NCI-H82 treated with DMSO at 0.1 percent for 48 hours (cell line): ENCODE measurements around the gene SUPT20H.

Experiments
- DNase-seq: peaks from one replicate; lab custom pipeline; 2025; ENCODE audit not compliant: unreplicated experiment; lab: John Stamatoyannopoulos, UW

The SUPT20H gene

DNA sequence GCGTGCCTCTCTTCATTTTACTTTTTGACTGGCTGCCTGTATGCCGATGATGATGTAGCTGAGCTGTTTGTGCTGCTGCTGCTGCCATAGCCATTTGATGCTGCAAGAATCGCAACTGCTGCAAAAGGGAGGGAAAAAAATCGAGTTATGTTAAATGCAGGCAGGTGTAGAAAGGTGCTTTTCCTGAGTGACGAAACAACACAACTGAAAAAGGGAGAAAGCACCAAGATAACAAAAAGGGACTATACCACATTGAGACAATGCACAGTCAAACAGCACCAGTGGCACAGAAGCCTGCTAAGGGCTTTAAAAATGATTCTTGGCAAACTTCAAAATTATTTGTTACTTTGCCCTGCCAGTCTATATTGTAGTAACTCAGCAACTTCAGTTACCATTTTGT lies 49.8 kb downstream of the SUPT20H start:
- no peak for DNase-seq

DNA sequence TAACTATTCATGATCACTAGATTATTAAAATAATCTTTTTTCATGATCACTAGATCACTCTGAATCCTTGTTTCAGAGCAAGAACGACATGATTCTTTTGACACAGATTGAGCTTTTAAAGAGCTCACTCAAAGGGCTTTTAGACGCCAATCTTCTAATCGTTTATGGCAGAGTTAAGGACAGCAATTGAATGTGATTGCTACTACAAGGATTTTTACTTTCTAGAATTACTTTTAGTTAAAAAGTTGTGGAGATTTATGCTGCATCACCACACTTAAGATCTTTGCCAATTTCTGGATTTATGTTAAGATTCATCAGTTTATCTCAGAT lies 57.6 kb downstream of the SUPT20H start:
- DNase-seq = no peak

DNA sequence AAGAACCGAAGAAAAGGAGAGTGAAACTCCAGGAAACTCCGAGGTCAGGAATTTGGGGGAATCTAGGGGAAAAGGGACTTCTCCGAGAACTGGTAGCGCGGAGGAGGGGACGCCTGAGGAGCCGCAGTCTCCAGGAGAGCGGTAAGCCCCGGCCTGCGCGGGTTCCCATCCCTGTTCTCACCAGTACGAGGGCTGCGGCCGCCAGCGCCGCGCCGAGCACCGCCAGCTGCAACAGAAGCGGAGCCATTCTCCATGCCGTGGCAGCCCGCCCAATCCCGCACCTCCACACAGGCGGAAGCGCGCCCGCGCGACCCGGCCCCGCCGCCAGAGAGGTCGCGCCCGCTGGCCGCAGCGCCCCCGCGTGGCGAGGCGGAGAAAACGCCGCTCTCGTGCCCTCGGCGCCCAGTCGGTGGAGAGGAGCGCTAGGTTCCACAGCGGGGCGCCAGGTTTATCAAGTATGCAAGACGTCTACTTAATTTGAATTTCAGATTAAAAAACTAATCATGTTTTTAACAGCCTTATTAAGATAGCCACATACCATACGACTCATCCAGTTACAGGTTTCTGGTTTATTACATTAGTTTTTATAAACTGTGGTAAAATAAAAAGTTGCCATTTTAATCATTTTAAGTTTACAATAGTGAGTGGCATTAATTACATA lies 60.3 kb downstream of the SUPT20H start, which contains the start of gene ALG5:
Gene ALG5, minus strand, starts transcription at position 287 of the 661 bp plus-strand sequence. Its CDS starts 40 bp downstream, at position 247.
- DNase-seq = peak; percentile 90

DNA sequence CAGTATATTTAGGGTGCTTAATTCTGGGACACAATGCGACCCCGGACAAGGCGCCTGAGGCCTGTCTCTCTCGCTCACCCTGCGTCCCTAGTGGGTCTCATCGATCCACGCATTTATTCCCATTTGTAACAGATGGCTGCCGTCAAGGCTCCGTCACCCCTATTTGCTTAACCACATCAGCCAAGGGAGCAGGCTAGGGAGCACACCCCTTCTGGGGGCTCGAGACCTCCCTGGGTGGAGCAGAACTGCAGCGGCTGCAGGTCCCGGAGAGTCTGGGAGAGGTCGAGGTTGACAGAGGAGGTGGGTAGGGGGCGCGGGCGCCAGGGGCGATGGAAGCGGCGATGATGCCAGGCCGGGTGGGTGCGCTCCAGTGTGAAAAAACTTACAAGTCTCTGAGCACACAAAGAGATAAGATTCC lies 60.9 kb downstream of the SUPT20H start:
- DNase-seq = no peak

DNA sequence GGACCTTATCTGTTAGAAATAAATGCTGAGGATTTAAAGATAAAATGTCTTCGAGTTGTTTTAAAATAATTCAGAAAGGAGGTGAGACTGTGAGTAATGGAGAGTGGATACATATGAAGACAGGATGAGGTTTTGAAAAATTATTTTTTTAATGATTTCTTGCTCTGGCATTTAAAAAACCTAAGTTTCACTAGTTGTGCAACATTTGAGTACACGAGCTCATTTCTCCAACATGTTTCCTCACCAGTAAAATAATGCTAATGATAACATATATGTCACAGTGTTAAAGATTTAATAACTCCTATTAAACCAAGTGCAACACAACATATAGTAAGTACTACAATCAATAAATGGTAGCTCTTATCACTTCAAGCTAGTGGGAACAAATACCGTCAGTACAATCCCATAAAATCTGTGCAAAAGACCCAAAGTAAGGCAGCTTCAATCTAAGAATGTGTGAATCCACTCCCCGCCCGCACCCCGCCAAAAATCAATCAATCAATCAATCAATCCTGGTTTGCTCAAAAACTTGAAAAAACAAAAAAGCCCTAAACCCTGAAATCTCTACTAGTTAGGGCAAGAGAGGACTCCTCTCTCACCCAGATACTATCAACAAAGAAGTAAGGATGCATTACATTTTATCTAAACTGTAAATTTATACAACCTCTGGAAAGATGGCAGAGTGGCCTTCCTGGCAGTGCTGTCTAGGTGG lies 61.6 kb downstream of the SUPT20H start:
- DNase-seq = no peak

DNA sequence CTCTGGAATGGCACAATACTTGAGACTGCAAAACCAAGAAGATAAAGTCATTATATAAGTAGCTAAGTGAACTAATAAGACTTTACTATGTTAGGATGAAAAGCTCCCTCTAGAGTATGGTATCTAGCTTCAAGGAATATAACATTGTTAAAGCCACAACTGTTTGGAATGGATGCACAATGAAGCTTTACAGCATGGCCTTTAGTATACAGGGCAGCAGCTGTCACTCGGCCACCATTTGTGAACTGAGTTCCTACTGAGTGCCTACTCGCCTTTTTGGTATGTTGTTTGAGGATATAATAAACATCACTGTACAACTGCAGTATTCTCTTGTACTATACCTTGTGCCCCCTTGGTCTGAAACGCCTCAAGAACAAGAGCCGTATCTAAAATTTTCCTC lies 67.1 kb downstream of the SUPT20H start:
- DNase-seq = no peak

DNA sequence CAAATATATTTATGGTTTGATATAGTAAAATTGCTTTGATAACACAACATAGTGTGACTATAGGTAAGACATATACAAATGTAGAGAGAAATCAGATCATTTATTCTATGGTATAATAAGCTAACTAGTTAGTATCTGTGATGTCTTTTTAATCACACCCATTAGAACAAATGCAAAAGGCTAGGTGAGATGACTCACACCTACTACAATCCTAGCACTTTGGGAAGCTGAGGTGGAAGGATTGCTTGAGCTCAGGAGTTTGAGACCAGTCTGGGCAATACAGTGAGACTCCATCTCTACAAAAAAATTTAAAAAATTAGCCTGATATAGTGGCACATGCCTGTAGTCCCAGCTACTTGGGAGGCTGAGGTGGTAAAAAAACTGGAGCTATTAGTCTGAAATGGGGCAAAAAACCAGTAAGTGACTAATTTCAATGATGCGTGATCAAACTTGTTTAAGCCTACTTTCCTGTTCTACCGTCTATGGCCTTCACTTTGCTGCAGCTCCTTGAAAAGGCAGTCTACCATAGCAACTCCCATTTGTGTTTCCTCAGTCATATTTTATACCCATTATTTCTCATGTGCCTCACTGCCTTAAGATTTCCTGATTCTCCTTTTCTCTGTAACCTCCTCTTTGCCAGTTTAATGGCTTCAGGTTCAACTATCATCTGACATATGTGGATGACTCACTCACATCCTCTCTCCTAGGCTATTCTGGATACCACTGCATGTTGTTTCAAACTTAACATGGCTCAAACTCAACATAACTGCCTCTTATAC lies 72.8 kb downstream of the SUPT20H start:
- no peak for DNase-seq

DNA sequence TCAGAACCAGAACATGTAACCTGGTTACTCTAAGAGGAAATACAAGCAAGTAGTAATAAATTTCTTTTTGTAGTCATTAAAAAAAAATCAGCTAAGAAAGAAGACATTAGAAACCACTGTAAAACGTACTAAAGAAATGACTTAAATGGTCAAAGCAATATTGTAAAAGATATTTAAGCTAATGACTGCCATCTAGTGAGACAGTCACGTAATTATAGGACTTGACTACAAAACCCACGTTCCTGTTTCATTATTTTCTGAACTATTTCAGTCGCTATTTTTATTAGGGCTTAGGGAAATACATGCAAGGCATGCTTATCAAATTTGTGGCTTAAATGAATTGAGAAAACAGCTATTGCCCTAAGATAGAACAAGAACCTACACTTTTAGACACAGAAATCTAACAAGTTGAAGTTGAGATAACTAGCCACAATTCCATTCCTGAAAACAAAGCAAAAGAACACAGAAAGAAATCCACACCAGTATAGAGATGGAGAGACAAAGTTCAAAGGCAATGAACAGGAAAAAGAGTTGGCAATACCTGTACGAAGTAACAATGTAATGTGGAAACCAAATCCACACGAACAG lies 78.2 kb downstream of the SUPT20H start:
- peak; percentile 16 for DNase-seq

DNA sequence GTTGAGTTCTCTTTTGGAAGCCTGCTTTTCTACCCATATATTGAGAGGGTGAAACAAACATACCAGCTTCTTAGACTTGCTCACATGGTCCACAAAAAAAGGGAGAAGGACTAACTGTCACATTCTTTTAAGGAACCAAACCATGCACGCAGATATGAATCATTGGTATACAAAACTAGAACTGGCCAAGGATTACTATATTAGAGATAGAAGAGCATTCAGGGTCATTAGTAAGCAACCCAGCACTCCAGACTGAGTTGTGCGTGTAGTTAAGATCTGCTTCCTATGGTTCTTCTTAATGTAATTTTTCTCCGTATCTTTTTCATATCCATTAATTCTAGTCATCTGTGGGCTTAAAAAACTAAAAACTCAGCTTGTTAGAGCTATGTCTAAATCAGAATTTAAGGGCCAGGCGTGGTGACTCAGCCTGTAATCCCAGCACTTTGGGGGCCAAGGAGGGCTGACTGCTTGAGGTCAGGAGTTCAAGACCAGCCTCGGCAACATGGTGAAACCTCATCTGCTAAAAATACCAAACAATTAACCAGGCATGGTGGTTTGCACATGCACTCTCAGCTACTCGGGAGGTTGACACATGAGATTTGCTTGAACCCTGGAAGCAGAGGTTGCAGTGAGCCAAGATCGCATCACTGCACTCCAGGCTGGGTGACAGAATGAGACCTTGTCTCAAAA lies 80.0 kb downstream of the SUPT20H start:
- no peak for DNase-seq

DNA sequence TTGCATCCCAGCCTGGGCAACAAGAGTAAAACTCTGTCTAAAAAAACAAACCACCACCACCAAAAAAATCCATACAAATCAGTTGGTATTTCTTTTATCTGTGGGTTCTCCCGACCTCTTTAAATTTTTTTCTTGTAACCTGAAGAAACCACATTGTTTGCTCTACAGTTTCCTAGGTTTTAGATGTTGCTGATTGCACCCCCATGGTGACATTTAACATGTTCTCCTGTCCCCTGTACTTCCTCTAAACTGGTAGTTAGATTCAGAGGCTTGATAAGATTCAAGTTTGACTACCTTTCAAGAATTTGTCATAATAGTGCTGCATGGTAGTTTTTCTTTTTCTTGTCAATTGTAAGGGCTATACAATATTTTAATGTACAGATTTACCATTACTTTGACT lies 84.3 kb downstream of the SUPT20H start:
- no peak for DNase-seq

DNA sequence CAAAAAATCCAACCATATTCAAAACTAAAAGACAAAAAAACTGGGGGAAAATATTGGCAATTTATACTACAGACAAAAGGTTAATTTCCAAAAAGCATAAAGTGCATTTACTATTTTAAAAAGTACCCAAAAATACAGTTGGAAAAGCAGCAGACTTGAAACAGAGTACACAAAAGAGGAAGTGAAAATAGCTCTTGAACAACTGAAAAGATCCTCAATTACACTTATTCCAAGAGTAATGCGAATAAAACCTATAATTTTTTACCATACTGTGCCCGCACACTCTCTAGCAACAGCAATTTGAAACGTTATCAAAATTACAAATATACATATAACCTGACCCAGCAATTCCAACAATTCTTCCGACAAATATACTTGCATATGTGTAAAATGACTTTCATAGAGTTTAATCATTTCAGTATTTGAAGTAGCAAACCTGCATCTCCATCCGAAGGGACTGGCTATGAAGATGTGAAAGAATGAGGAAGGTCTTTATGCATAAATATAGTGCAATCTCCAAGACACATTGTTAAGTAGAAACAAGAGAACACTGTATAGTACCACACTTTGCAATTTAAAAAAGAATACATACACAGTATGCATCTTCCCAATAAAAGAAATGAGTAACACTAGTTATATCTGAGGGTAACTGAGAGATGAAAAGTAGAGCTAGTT lies 85.7 kb downstream of the SUPT20H start:
- DNase-seq = no peak

DNA sequence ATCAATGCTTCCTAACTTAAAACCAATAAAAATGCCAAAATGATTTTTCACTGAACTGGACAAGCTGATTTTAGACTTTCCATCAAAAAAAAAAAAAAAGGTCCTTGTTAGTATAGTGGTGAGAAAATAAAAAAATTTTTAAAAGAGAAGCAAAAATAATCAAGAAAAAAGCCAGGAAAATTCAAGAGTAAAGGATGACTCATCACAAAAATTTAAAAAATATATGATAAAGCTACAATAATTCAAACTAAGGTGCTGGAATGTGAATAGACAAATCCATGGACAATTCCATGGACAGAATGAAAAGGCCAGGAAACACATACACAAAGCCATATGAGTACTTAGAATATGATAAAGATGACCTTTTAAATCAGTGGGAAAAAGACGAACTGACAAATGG lies 86.5 kb downstream of the SUPT20H start:
- DNase-seq = no peak

DNA sequence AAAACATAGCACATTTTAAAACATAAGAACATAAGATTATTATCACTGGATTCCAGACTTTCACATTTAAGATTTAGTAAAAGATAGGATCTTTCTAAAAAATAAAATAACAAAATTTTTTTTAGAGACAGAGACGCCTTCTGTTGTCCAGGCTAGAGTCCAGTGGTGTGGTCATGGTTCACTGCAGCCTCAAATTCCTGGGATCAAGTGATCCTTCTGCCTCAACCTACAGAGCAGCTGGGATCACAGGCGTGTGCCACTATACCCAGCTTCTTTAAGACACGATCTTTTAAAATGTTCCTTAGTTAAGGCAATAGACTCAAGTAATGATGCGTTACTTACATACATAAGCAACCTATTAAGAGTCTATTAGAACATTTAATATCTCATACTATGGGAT lies 93.1 kb downstream of the SUPT20H start:
- no peak for DNase-seq

DNA sequence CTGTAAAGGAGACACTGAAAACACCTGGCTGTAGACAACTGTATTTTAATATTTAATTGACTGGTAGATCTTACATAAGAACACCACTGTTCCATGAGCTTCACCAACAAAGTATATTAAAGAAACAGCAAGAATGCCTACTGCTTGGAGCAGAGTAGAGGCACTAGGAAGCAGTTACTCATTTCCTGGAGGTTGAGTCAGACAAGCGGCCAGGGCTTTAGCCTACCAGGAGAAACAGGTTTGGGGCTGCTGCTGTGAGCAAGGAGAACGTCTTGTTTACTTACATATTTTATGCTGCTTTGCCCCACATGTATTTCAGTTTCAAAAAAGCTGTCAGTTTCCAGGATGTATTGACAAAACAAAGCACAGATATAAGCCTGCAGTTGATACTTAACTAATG lies 93.7 kb downstream of the SUPT20H start:
- no peak for DNase-seq

DNA sequence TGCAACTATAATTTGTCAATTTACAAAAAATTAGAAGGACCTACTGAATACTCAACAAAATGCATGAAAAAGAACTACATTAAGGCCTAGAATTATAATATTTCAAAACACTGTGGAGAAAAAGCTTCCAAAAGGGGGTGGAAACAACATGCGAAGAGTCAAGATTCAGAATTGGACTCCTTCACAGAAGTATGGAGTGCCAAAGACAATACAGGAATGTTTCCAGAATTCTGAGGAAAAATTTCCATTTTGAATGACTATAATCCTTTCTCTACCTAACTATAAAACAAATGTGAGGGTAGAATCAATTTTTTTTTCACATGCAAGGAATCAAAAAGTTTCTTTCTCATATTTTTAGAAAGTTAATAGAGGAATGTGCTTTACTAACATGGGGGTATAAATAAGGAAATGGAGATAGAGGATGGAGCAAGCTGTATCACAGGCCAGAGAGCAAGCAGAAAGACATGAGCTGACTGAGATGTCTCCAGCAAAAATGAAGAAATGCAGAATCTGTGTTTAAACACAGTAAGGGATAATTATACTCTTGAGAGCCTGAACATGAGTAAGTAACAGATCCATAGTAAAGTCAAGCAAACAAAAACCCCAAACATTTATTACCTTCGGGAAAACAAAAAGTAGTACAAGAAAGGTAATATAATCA lies 99.9 kb downstream of the SUPT20H start:
- DNase-seq = no peak
